Gastrocnemius medialis (tissue), 4 donors: Measurements from ENCODE around the gene ZNF263.

Experiments used
- POLR2A ChIP-seq, 2 donors: fragments of 450-650 bp; IDR thresholded peaks; one replicate each; pipeline ENCODE4 v1.6.1; 2017; ENCODE audit warnings: antibody characterized with exemption in 2 of 2, mild to moderate bottlenecking in 2 of 2, moderate library complexity in 2 of 2
- TF ChIP-seq, protein P1 (sequence below), 5 experiments: fragments of 450-650 bp in 3 of 5; fragments of 200-600 bp in 2 of 5; sonication (generic) in 2 of 5; IDR thresholded peaks in 4 of 5; conservative IDR thresholded peaks in 1 of 5; 1 replicate in 4 of 5; 2 replicates in 1 of 5; pipeline ENCODE4 v1.5.1; 2016 to 2019; ENCODE audit warnings: antibody characterized with exemption in 5 of 5, mild to moderate bottlenecking in 3 of 5, moderate library complexity in 3 of 5

DNA sequence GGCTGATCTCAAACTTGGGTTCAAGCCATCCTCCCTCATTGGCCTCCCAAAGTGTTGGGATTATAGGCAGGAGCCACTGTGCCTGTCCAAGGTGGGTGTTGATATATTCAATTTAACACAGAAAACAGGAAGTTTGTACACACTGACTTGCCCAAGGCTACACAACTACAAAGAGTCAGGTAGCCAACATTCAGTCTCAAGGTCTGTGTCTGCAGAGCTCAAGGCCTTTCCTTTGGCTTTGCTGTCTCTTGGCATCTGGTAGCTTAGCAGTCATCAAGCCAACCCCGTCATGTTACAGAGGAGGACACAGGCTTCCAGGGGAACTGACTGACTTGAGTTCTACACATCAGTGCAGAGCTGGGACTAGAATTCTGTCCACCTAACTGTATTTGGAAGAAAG is 15.0 kb upstream of the ZNF263 start:
- TF ChIP-seq, protein P1, sequence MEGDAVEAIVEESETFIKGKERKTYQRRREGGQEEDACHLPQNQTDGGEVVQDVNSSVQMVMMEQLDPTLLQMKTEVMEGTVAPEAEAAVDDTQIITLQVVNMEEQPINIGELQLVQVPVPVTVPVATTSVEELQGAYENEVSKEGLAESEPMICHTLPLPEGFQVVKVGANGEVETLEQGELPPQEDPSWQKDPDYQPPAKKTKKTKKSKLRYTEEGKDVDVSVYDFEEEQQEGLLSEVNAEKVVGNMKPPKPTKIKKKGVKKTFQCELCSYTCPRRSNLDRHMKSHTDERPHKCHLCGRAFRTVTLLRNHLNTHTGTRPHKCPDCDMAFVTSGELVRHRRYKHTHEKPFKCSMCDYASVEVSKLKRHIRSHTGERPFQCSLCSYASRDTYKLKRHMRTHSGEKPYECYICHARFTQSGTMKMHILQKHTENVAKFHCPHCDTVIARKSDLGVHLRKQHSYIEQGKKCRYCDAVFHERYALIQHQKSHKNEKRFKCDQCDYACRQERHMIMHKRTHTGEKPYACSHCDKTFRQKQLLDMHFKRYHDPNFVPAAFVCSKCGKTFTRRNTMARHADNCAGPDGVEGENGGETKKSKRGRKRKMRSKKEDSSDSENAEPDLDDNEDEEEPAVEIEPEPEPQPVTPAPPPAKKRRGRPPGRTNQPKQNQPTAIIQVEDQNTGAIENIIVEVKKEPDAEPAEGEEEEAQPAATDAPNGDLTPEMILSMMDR (IDR thresholded peaks at IDR 0.05 in 4 of 5, conservative IDR thresholded peaks at IDR 0.05 in 1 of 5) = no peak
- TF ChIP-seq POLR2A (IDR thresholded peaks at IDR 0.05) = no peak
